SJCRH30 (cell line): ENCODE data around the gene ABHD5. TPM values are rescaled to one million over a fixed set of nuclear protein-coding genes. Genes with fewer than 3 reads are reported as not detected.
"Not testable (repeated sequence)": the region's sequence is repeated elsewhere in the genome, so short reads cannot be mapped to it uniquely, and the experiment has no call there.

Experiments
- DNase-seq, 2 experiments: peaks; one replicate each; pipeline ENCODE4 v3.0.0-alpha.2; 2015 to 2020
- H3K27ac ChIP-seq: fragments of 250-450 bp; sonication (Bioruptor Pico); 2 replicates; pipeline ENCODE4 v1.5.1; 2020; ENCODE audit warnings: mild to moderate bottlenecking, moderate library complexity
- H3K27me3 ChIP-seq: fragments of 250-450 bp; sonication (Bioruptor Pico); 2 replicates; pipeline ENCODE4 v1.5.1; 2020; ENCODE audit warnings: mild to moderate bottlenecking, moderate library complexity
- H3K36me3 ChIP-seq: fragments of 250-450 bp; sonication (Bioruptor Pico); 2 replicates; pipeline ENCODE4 v1.5.1; 2020; ENCODE audit warnings: mild to moderate bottlenecking, moderate library complexity
- H3K4me1 ChIP-seq: fragments of 250-450 bp; sonication (Bioruptor Pico); 2 replicates; pipeline ENCODE4 v1.5.1; 2020; ENCODE audit warnings: mild to moderate bottlenecking, moderate library complexity
- H3K4me3 ChIP-seq: fragments of 250-450 bp; sonication (Bioruptor Pico); 2 replicates; pipeline ENCODE4 v1.5.1; 2020; ENCODE audit warnings: mild to moderate bottlenecking, moderate library complexity
- H3K9me3 ChIP-seq: fragments of 250-450 bp; sonication (Bioruptor Pico); replicated peaks from 2 replicates; pipeline ENCODE4 v1.5.1; 2020; ENCODE audit warnings: mild to moderate bottlenecking, moderate library complexity
- total RNA-seq: library from RNA; depleted of rRNA; stranded (reverse); fragments of >200 nt; shearing (Covaris generic); gene quantifications from 2 replicates; pipeline ENCODE4 v1.2.3, GENCODE V29; 2014

The ABHD5 gene
- total RNA-seq, 1 experiment from 2014 or later, result 11.2 TPM

DNA sequence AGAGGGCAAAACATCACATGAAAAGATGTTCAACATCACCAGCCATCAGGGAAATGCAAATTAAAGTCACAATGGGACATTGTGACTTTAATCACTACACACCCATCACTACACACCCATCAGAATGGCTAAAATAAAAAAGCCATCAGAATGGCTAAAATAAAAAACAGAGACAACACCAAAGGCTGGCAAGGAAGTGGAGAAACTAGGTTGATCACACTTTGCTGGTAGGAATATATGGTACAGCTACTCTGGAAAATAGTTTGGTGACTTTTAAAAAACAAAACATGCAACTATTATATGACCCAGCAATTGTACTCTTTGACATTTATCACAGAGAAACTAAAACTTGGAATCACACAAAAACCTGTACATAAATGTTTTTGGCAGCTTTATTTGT lies 15.1 kb upstream of the ABHD5 start:
- Histone ChIP-seq H3K4me1 (no peaks in the 10 kb centered on the region), H3K9me3 (no peaks in the 10 kb centered on the region), H3K27ac (no peak overlapping the region), H3K27me3 (no peaks in the 10 kb centered on the region), H3K4me3 (no peak overlapping the region), H3K36me3 (no peaks in the 10 kb centered on the region)
- no peak for DNase-seq

DNA sequence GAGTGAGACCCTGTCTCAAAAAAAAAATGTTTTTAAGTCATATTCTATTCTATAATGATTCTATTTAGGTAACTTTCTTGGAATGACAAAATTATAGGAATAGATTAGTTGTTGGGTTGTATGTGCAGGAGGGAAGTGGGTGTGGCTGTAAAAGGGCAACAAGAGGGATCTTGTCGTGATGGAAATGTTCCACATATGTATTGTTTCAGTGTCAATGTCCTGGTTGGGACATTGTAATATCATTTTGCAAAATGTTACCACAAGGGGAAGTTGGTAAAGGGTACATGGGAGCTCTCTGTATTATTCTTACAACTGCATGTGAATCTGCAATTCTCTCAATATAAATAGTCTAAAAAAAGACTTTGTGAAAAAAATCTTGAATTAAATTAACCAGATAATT lies 14.3 kb upstream of the ABHD5 start:
- no peak for DNase-seq
- no peaks in the 10 kb centered on the region for H3K27me3 ChIP-seq
- H3K9me3 ChIP-seq, result no peaks in the 10 kb centered on the region
- H3K4me1 ChIP-seq, result no peaks in the 10 kb centered on the region
- no peaks in the 10 kb centered on the region for H3K36me3 ChIP-seq
- H3K27ac ChIP-seq, result no peak overlapping the region
- no peak overlapping the region for H3K4me3 ChIP-seq

DNA sequence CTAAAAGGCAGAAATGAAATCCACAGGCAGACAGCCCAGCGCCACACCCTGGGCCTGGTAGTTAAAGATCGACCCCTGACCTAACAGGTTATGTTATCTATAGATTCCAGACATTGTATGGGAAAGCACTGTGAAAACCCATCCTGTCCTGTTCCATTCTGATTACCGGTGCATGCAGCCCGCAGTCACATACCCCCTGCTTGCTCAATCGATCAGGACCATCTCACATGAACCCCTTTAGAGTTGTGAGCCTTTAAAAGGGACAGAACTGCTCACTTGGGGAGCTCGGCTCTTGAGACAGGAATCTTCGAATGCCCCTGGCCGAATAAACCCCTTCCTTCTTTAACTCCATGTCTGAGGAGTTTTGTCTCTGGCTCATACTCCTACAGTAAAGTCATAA lies 12.4 kb upstream of the ABHD5 start:
- not testable (repeated sequence) for DNase-seq, H3K36me3 ChIP-seq, H3K4me3 ChIP-seq, H3K27ac ChIP-seq, H3K4me1 ChIP-seq, H3K27me3 ChIP-seq, H3K9me3 ChIP-seq

DNA sequence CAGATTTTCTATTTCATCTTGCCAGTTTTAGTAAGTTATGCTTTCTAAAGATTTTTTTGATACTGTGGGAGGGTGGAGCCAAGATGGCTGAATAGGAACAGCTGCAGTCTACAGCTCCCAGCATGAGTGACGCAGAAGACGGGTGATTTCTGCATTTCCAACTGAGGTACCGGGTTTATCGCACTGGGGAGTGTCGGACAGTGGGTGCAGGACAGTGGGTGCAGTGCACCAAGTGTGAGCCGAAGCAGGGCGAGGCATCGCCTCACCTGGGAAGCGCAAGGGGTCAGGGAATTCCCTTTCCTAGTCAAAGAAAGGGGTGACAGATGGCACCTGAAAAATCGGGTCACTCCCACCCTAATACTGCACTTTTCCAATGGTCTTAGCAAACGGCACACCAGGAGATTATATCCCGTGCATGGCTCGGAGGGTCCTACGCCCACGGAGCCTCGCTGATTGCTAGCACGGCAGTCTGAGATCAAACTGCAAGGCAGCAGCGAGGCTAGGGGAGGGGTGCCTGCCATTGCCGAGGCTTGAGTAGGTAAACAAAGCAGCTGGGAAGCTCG lies 11.8 kb upstream of the ABHD5 start:
- not testable (repeated sequence) for DNase-seq, H3K9me3 ChIP-seq, H3K36me3 ChIP-seq, H3K4me1 ChIP-seq, H3K27ac ChIP-seq, H3K27me3 ChIP-seq, H3K4me3 ChIP-seq

DNA sequence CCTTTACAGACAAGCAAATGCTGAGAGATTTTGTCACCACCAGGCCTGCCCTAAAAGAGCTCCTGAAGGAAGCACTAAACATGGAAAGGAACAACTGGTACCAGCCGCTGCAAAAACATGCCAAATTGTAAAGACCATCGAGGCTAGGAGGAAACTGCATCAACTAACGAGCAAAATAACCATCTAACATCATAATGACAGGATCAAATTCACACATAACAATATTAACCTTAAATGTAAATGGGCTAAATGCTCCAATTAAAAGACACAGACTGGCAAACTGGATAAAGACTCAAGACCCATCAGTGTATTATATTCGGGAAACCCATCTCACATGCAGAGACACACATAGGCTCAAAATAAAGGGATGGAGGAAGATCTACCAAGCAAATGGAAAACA lies 9.9 kb upstream of the ABHD5 start:
- not testable (repeated sequence) for DNase-seq, H3K27me3 ChIP-seq

DNA sequence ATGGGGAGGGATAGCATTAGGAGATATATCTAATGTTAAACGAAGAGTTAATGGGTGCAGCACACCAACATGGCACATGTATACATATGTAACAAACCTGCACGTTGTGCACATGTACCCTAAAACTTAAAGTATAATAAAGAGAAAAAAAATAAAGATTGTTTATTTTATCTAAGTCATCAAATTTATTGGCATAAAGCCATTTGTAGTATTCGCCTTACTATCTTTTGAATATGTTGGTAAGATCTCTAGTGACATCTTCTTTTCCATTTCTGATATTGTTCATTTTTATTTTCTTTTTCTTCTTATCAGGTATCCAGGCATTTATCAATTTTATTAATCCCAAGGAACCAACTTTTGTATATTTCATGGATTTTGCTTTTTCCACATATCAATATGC lies 5.8 kb upstream of the ABHD5 start:
- Histone ChIP-seq H3K4me1 (no peaks in the 10 kb centered on the region), H3K9me3 (no peaks in the 10 kb centered on the region), H3K27me3 (no peaks in the 10 kb centered on the region), H3K27ac (no peak overlapping the region), H3K36me3 (no peaks in the 10 kb centered on the region), H3K4me3 (no peak overlapping the region)
- no peak for DNase-seq

More for the DNA sequence above, 9.9 kb upstream of the ABHD5 start:
- H3K9me3 ChIP-seq, H3K4me1 ChIP-seq, H3K4me3 ChIP-seq, H3K36me3 ChIP-seq, H3K27ac ChIP-seq: not testable (repeated sequence)

DNA sequence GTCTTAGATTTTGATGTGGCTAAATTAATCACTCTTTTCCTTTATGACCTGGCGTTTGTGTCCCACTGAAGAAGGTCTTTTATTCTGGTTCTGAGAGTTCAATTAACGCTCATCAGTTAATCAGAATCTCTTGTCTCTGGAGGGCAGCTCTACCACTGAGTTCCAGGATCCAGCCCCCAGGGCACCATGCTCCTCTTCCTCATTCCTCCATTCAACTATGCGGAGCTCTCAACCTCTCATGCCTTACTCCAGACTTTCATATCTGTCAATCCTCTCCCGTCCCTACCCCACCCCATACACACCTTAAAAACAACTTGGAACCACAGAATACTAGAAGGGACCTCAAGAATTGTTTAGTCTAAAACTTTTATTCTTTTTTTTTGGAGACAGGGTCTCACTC lies 4.8 kb upstream of the ABHD5 start:
- Histone ChIP-seq H3K27me3 (no peaks in the 10 kb centered on the region), H3K36me3 (no peaks in the 10 kb centered on the region), H3K27ac (no peak overlapping the region), H3K4me1 (no peaks in the 10 kb centered on the region), H3K4me3 (no peak overlapping the region), H3K9me3 (no peaks in the 10 kb centered on the region)
- DNase-seq, result no peak

DNA sequence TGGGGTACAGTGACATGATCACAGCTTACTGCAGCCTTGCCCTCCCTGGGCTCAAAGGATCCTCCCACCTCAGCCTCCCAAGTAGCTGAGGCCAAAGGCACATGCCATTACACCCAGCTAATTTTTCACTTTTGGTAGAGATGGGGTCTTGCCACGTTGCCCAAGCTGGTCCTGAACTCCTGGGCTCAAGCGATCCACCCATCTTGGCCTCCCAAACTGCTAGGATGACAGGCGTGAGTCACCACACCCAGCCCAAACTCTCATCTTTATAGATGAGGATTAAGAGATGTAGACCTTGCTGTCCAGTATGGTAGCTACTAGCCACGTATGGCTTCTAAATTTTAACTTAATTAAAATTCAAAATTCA lies 4.4 kb upstream of the ABHD5 start:
- no peaks in the 10 kb centered on the region for H3K27me3 ChIP-seq
- no peaks in the 10 kb centered on the region for H3K36me3 ChIP-seq
- no peak for DNase-seq
- H3K9me3 ChIP-seq, result no peaks in the 10 kb centered on the region
- H3K4me3 ChIP-seq, result no peak overlapping the region
- H3K27ac ChIP-seq, result no peak overlapping the region
- H3K4me1 ChIP-seq, result no peaks in the 10 kb centered on the region

DNA sequence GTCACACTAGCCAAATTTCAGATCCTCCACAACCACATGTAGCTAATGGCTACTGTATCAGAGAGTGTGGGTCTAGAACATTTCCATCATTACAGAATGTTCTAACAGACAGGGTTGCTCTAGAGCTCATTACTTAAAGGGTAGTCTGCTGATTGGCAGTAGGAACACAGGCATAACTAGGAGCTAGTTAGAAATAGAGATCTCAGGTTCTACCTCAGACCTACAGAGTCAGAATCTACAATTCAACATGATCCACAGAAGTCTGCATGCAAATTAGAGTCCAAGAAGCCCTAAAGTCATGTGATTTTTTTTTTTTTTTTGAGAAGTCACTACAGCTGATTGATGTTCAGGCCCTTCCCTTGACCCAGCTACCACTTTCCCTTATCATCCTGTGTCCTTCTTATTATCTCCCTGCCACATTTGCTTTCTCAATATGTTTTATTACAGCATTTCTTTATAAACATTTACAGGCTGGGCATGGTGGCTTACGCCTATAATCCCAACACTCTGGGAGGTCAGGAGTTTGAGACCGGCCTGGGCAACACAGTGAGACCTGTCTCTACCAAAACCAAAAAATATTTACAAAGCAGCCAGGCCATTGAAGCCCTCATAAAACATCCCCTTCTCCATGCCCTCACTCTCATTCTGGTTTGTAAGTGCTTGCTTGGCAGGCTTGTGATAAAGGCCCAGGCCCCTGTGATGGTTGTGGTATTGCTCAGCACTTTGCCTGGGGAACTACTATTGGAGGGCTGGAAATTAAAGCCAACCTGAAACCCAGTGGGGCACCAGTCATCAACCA lies 3.8 kb upstream of the ABHD5 start:
- no peaks in the 10 kb centered on the region for H3K9me3 ChIP-seq
- H3K27ac ChIP-seq, result no peak overlapping the region
- H3K27me3 ChIP-seq, result no peaks in the 10 kb centered on the region
- no peak overlapping the region for H3K4me3 ChIP-seq
- no peaks in the 10 kb centered on the region for H3K4me1 ChIP-seq
- no peak for DNase-seq
- no peaks in the 10 kb centered on the region for H3K36me3 ChIP-seq

DNA sequence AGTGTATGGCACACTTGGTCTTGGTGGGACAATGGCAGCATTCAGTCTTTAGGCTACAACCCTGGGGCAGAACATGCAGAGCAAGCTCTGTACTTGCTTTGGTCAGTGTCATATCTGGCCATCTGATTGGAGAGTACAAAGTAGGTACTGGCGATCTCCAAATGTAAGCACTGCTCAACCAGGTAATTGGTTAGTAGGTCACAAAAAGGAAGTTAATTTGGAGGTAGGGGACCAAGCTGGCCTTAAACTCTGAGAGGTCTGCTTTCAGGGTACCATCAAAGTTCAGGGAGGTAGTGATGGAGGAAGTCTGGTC lies 3.3 kb upstream of the ABHD5 start:
- Histone ChIP-seq H3K27ac (no peak overlapping the region), H3K9me3 (no peaks in the 10 kb centered on the region), H3K4me1 (no peaks in the 10 kb centered on the region), H3K4me3 (no peak overlapping the region), H3K27me3 (no peaks in the 10 kb centered on the region), H3K36me3 (no peaks in the 10 kb centered on the region)
- no peak for DNase-seq

DNA sequence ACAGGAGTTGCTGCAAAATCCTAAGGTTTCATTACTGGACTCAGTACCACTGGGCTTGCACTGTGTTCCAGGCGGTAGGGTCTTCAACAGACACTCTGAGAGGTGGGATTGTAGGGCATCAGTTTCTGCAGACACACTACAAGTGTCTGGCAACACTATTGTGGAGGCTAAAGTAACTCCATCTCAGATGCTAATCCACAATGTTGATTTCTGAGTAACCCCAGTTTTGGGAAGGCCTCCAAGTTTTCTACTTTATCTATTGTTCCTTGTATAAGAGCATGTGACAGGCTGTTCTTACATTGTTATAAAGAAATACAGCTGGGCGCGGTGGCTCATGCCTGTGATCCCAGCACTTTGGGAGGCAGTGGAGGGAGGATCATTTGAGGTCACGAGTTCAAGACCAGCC lies 2.5 kb upstream of the ABHD5 start:
- Histone ChIP-seq H3K27me3 (no peaks in the 10 kb centered on the region), H3K27ac (no peak overlapping the region), H3K36me3 (no peaks in the 10 kb centered on the region), H3K9me3 (no peaks in the 10 kb centered on the region), H3K4me1 (no peaks in the 10 kb centered on the region), H3K4me3 (no peak overlapping the region)
- DNase-seq, result no peak

DNA sequence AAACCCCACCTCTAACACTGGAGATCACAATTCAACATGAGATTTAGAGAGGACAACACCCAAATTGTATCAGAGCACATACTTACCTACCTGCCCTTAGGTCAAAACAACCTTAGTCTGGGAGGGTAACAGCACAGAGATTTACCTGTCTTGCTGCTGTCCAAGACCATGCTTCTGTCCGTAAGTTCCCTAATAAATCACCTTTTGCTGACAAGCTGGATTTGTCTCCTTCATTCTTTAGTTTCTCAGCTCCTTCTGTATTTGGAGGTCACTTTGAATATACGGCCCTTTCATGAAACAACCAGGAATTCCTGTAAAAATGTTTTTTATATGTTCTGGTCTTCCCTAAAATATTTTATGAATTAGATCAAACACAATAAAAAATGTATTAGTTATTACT lies 1.6 kb upstream of the ABHD5 start:
- Histone ChIP-seq H3K27ac (no peak overlapping the region), H3K9me3 (no peaks in the 10 kb centered on the region), H3K36me3 (no peaks in the 10 kb centered on the region), H3K4me1 (no peaks in the 10 kb centered on the region), H3K4me3 (no peak overlapping the region), H3K27me3 (no peaks in the 10 kb centered on the region)
- DNase-seq, result no peak

DNA sequence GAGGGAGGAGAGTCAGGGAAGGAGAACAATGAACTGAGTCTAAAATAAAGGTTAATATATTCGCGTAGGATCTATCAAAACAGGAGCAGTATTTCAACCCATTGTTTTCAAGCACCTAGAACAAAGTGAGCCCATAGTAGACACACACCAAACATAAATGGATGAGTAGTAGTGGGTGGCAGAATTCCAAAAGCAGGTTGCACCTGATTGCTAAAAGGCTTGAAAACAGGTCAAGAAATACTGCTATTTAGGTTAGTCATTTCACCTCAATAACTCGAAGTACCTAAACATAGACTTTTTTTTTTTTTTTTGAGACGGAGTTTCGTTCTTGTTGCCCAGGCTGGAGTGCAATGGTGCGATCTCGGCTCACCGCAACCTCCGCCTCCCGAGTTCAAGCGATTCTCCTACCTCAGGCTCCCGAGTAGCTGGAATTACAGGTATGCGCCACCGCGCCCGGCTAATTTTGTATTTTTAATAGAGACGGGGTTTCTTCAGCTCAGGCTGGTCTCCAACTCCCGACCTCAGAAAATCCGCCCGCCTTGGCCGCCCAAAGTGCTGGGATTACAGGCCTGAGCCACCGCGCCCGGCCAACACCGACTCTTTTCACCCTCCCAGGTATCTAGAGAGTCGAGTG lies 855 bp upstream of the ABHD5 start:
- DNase-seq, result no peak
- Histone ChIP-seq H3K36me3 (no peaks in the 10 kb centered on the region), H3K4me3 (peak overlapping the region; percentile 71), H3K4me1 (no peaks in the 10 kb centered on the region), H3K27me3 (no peaks in the 10 kb centered on the region), H3K27ac (no peak overlapping the region), H3K9me3 (no peaks in the 10 kb centered on the region)

DNA sequence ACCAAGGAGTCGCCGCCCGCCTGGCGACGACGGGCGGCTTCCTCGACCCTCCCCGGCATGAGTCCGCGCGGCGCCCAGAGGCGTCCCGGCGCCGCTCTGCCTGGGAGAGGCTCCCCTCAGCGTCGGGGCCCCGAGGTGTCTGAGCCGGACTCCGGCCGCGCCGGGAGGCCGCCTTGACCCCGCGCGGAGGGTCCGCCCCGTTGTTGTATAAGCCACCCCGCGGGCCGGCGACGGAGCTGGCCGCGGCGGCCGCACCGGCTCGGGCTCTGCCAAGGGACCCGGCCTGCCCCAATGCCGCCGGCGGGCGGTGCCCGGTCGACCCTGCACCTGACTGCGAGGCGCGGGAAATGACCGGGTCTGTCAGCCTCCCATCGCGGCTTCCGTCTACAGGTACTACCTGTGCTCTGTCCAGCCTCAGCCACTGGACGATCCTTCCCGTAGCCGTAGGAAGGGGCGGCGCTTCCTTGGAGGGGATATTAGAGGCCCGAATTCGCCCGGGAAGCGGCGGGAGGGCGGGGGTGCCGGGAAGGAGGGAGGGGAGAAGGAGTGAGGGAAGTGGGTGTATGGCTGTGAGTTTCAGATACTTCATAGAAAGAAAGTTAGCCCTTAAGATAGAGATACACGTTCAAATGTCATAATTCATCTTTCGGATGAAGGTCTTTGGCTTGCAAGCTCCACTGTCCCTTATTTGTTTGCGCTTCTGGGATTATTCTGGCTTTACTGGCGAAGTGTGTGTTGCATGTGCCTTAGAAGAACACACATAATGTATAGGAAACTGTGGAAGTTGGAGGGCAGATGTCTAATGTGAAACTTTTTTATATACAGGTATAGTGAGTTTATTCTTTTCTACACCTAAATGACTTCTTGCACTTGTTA lies 620 bp downstream of the ABHD5 start:
- H3K36me3 ChIP-seq, result no peaks in the 10 kb centered on the region
- H3K27me3 ChIP-seq, result no peaks in the 10 kb centered on the region
- no peaks in the 10 kb centered on the region for H3K9me3 ChIP-seq
- peak; percentile 48 to 59 for DNase-seq
- no peaks in the 10 kb centered on the region for H3K4me1 ChIP-seq
- peak overlapping the region; percentile 36; the same call in 1 of the 2 replicates for H3K27ac ChIP-seq
- H3K4me3 ChIP-seq, result peak overlapping the region; percentile 71
